Tibial nerve (tissue), 4 donors: ENCODE results near the gene CTSS. TPM values are rescaled to one million over a fixed set of nuclear protein-coding genes. Genes with fewer than 3 reads are reported as not detected.
"Not testable (repeated sequence)": the region's sequence is repeated elsewhere in the genome, so short reads cannot be mapped to it uniquely, and the experiment has no call there.

Experiments used
- DNase-seq, 2 donors: peaks; one replicate each; pipeline ENCODE4 v3.0.0-alpha.2; 2019; ENCODE audit warnings: low spot score in 2 of 2
- H3K27ac ChIP-seq, 4 donors: fragments of 200-600 bp; sonication (generic) in 3 of 4; one replicate each; pipeline ENCODE4 v1.5.1; 2017 to 2019; ENCODE audit warnings: mild to moderate bottlenecking in 1 of 4
- H3K27me3 ChIP-seq, 2 donors: fragments of 200-600 bp; sonication (generic) in 1 of 2; one replicate each; pipeline versions ENCODE4 v1.5.1 to v1.6.0; 2017 to 2019
- H3K36me3 ChIP-seq, 3 donors: fragments of 200-600 bp; sonication (generic); one replicate each; pipeline ENCODE4 v1.5.1; 2018 to 2019
- H3K4me1 ChIP-seq, 4 donors: fragments of 200-600 bp; sonication (generic) in 3 of 4; one replicate each; pipeline ENCODE4 v1.5.1; 2017 to 2019
- H3K4me3 ChIP-seq, 4 donors: fragments of 200-600 bp; sonication (generic) in 3 of 4; one replicate each; pipeline ENCODE4 v1.5.1; 2017 to 2019; ENCODE audit warnings: mild to moderate bottlenecking in 1 of 4, moderate library complexity in 1 of 4
- H3K9me3 ChIP-seq, 4 donors: fragments of 200-600 bp; sonication (generic) in 3 of 4; one replicate each; pipeline ENCODE4 v1.5.1; 2017 to 2019
- EP300 ChIP-seq, 2 donors: sonication (generic); formaldehyde crosslinking; IDR thresholded peaks; one replicate each; pipeline ENCODE4 v1.6.1; 2017; ENCODE audit warnings: antibody characterized with exemption in 2 of 2, mild to moderate bottlenecking in 1 of 2
- POLR2A ChIP-seq, 2 donors: fragments of 450-650 bp; IDR thresholded peaks; one replicate each; pipeline ENCODE4 v1.6.1; 2017; ENCODE audit warnings: antibody characterized with exemption in 2 of 2, mild to moderate bottlenecking in 2 of 2, moderate library complexity in 2 of 2
- WGBS, 2 donors: methylation state at CpG; one replicate each; pipeline ENCODE4 v1.1.5; 2018; 5-methylcytosine and 5-hydroxymethylcytosine counted together
- total RNA-seq, 4 donors: library from RNA; depleted of rRNA; stranded (reverse); fragments of >200 nt; gene quantifications; one replicate each; pipeline ENCODE4 v1.1.0, GENCODE V29; 2016
- TF ChIP-seq, protein P1 (sequence below), 5 experiments: fragments of 200-600 bp in 3 of 5; fragments of 450-650 bp in 2 of 5; sonication (generic) in 3 of 5; IDR thresholded peaks; one replicate each; pipeline ENCODE4 v1.5.1; 2016 to 2019; ENCODE audit warnings: antibody characterized with exemption in 5 of 5, mild to moderate bottlenecking in 3 of 5, moderate library complexity in 2 of 5

The CTSS gene
- total RNA-seq, 4 donors from 2014 or later: 29.7 to 57.7 (median 41.3) TPM

GRCh38 chr1:150789396-150789795, 23.8 kb upstream of the CTSS start:
- H3K27me3 ChIP-seq: no peaks in the 10 kb centered on the region
- WGBS, 2 donors: 62 to 63% methylated on average over 4 of the region's 4 CpGs
- no peak overlapping the region for H3K27ac ChIP-seq
- no peak overlapping the region for H3K4me3 ChIP-seq
- H3K4me1 ChIP-seq: no peaks in the 10 kb centered on the region
- no peaks in the 10 kb centered on the region for H3K36me3 ChIP-seq
- H3K9me3 ChIP-seq: no peaks in the 10 kb centered on the region
- DNase-seq: peak in 1 of 2 donors; percentile 46
- TF ChIP-seq POLR2A (IDR thresholded peaks at IDR 0.05): no peak
- TF ChIP-seq EP300 (IDR thresholded peaks at IDR 0.05): peak in 1 of 2 donors; percentile 42

DNA sequence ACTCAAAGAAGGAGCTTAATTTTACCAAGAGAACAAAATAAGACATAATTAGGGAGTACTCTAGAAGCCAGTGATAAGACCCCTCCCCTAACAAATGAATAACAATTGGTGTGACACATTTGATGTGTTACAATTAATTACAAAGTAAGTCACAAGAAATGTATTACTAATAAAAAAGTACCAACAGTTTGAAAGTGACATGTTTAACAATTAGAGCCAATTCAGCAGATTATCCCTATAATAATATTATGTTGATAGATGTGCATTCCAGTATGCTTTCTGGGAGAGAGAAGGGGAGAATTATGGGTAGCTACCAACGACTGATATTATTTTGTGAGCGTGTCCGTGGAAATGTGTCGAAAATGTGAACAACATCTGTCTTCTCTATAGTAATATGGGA, 23.4 kb upstream of the CTSS start:
- WGBS, 2 donors: 89 to 94% methylated on average over 4 of the region's 4 CpGs
- Histone ChIP-seq H3K4me3 (no peak overlapping the region), H3K9me3 (no peaks in the 10 kb centered on the region), H3K4me1 (no peaks in the 10 kb centered on the region), H3K36me3 (no peaks in the 10 kb centered on the region), H3K27ac (no peak overlapping the region), H3K27me3 (no peaks in the 10 kb centered on the region)
- DNase-seq: no peak
- no peak for TF ChIP-seq EP300 (IDR thresholded peaks at IDR 0.05)
- TF ChIP-seq POLR2A (IDR thresholded peaks at IDR 0.05): no peak
- TF ChIP-seq, protein P1, sequence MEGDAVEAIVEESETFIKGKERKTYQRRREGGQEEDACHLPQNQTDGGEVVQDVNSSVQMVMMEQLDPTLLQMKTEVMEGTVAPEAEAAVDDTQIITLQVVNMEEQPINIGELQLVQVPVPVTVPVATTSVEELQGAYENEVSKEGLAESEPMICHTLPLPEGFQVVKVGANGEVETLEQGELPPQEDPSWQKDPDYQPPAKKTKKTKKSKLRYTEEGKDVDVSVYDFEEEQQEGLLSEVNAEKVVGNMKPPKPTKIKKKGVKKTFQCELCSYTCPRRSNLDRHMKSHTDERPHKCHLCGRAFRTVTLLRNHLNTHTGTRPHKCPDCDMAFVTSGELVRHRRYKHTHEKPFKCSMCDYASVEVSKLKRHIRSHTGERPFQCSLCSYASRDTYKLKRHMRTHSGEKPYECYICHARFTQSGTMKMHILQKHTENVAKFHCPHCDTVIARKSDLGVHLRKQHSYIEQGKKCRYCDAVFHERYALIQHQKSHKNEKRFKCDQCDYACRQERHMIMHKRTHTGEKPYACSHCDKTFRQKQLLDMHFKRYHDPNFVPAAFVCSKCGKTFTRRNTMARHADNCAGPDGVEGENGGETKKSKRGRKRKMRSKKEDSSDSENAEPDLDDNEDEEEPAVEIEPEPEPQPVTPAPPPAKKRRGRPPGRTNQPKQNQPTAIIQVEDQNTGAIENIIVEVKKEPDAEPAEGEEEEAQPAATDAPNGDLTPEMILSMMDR (IDR thresholded peaks at IDR 0.05): no peak

GRCh38 chr1:150787455-150787854, 21.9 kb upstream of the CTSS start:
- TF ChIP-seq POLR2A (IDR thresholded peaks at IDR 0.05) (no peak), EP300 (IDR thresholded peaks at IDR 0.05) (no peak)
- TF ChIP-seq, protein P1 (IDR thresholded peaks at IDR 0.05): no peak
- Histone ChIP-seq H3K4me1 (no peaks in the 10 kb centered on the region), H3K36me3 (no peaks in the 10 kb centered on the region), H3K27me3 (no peaks in the 10 kb centered on the region), H3K4me3 (no peak overlapping the region), H3K9me3 (no peaks in the 10 kb centered on the region), H3K27ac (no peak overlapping the region)
- DNase-seq: no peak

DNA sequence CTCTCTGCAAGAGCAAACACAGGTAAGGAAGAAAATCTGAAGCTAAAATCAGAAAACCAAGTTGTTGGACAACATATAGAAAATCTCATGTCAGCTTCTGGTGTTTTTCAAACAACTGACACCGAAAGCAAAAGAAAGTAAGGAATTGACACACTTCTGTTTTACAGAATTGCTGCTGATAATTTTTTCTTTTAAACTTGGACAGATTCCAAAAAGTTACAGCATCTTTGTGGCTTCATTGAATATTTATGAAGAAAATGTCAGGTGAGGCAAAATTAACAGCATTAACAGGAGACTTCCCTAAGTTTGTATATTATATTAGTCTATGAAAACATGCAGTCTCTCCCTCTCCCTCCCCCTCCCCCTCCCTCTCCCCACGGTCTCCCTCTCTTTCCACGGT, 14.9 kb upstream of the CTSS start:
- Histone ChIP-seq H3K4me3 (no peak overlapping the region), H3K4me1 (no peaks in the 10 kb centered on the region), H3K36me3 (no peaks in the 10 kb centered on the region), H3K27ac (no peak overlapping the region), H3K9me3 (no peaks in the 10 kb centered on the region), H3K27me3 (no peaks in the 10 kb centered on the region)
- WGBS, 2 donors: 83 to 87% methylated on average over 3 of the region's 3 CpGs
- TF ChIP-seq, protein P1 (IDR thresholded peaks at IDR 0.05): no peak
- TF ChIP-seq EP300 (IDR thresholded peaks at IDR 0.05) (no peak), POLR2A (IDR thresholded peaks at IDR 0.05) (no peak)
- DNase-seq: no peak

DNA sequence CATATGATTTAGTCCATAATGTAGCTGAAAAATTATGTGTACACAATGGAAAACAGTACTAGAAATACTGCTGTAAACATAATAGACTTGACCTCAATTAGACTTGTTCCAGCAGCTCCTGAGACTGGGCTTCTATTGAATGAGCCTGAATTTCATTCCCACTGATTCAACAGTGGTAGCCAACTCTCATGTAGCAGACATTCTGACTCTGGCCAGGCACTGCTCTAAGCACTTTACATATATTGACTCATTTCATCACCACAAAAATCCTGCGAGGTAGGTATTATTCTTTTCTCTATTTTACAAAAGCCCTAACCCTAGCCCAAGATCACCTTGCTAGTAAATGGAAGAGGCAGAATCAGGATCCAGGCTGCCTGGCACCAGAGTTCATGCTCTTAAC, 12.8 kb upstream of the CTSS start:
- TF ChIP-seq POLR2A (IDR thresholded peaks at IDR 0.05): no peak
- TF ChIP-seq, protein P1 (IDR thresholded peaks at IDR 0.05): no peak
- TF ChIP-seq EP300 (IDR thresholded peaks at IDR 0.05): no peak
- WGBS, 2 donors: 87 to 95% methylated on average over 1 of the region's 1 CpG

DNA sequence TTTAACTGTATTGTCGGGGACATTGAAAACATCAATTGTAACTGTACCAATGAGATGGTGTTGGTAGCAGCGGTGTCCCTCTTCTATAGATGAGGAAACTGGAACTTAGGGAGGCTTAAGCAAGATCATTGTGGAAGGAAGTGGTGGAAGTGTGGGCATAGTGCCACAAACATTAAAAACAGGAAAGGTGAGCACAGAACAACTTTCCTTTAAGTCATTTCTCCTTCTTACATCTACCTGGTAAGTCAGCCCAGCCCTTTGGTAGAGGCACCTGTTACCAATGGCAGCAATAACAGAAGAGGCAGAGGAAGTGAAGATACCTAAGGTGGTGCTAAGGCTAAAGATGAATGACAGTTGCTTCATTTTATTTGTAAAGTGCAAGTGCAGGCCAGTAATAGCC, 12.0 kb upstream of the CTSS start:
- Histone ChIP-seq H3K27me3 (no peaks in the 10 kb centered on the region), H3K27ac (no peak overlapping the region), H3K36me3 (no peaks in the 10 kb centered on the region), H3K4me1 (no peaks in the 10 kb centered on the region), H3K4me3 (no peak overlapping the region), H3K9me3 (no peaks in the 10 kb centered on the region)
- no peak for DNase-seq
- 78 to 82% methylated on average over 2 of the region's 2 CpGs for WGBS, 2 donors
- TF ChIP-seq EP300 (IDR thresholded peaks at IDR 0.05): no peak
- TF ChIP-seq, protein P1 (IDR thresholded peaks at IDR 0.05): no peak
- no peak for TF ChIP-seq POLR2A (IDR thresholded peaks at IDR 0.05)

More for the DNA sequence above, 12.8 kb upstream of the CTSS start:
- no peaks in the 10 kb centered on the region for H3K36me3 ChIP-seq
- H3K9me3 ChIP-seq: no peaks in the 10 kb centered on the region
- H3K4me1 ChIP-seq: no peaks in the 10 kb centered on the region
- H3K4me3 ChIP-seq: no peak overlapping the region
- H3K27me3 ChIP-seq: no peaks in the 10 kb centered on the region
- no peak overlapping the region for H3K27ac ChIP-seq
- no peak for DNase-seq

DNA sequence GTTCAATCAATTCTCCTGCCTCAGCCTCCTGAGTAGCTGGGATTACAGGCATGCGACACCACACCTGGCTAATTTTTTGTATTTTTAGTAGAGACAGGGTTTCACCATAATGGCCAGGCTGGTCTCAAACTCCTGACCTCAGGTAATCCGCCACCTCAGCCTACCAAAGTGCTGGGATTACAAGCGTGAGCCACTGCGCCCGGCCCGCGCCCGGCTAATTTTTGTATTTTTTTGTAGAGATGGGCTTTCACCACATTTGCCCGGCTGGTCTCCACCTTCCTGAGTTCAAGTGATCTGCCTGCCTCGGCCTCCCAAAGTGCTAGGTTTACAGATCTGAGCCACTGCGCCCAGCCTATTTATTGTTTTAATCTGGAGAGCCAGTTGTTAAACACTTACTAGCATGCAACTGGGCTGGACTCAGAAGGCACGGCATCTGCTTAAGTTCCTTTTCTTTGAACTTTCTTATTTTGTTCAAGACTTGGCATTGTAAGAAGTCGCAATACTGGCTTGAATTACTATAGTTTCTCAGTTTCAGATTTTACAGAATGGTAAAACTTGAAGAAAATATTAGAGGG, 10.4 kb upstream of the CTSS start:
- not testable (repeated sequence) for DNase-seq, H3K27me3 ChIP-seq, H3K27ac ChIP-seq, H3K4me1 ChIP-seq, H3K4me3 ChIP-seq, H3K9me3 ChIP-seq, H3K36me3 ChIP-seq
- WGBS, 2 donors: 91 to 95% methylated on average over 13 of the region's 13 CpGs
